HG03354 (cell line): ENCODE results near the gene TTC34.

Experiments used
- ATAC-seq: cut with Tn5 transposase; IDR thresholded peaks from one replicate; pipeline ENCODE4 v1.9.1; 2021; ENCODE audit warnings: mild to moderate bottlenecking; ENCODE audit not compliant: unreplicated experiment, poor library complexity, severe bottlenecking

The TTC34 gene

GRCh38 chr1:2611621-2612437 is 189.7 kb downstream of the TTC34 start:
- ATAC-seq, result no peak

- no peak for ATAC-seq
Measured at GRCh38 chr1:2611031-2611501, 190.4 kb downstream of the TTC34 start.

GRCh38 chr1:2610036-2610959 is 191.2 kb downstream of the TTC34 start:
- ATAC-seq, result no peak

- no peak for ATAC-seq
Measured at GRCh38 chr1:2609319-2610035, 192.0 kb downstream of the TTC34 start.

- ATAC-seq, result no peak
Measured at GRCh38 chr1:2607641-2608091, 193.8 kb downstream of the TTC34 start.

- ATAC-seq, result no peak
Measured at GRCh38 chr1:2606881-2607621, 194.4 kb downstream of the TTC34 start.

DNA sequence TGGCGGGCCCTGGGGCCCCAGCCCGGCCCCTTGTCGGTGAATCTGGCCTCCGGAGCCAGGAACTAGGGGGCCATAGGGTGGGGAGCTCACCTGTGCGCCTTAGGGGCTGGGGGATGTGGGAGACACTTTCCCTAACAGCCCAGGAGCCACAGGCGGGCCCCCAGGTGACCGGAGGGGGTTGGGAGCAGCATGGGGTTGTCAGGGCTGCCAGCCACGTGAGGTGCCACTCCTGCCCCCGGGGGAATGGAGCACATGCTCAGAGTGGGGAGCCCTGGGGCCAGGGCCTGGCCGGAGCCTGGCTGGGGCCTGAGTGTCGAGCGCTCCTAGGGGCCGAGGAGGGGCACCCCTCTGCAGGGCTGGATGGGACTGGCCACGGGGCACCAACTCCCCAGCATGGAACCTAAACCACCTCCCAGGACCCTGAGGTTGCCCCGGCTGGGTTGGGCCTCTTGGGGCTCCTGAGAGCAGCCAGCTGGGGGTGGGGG is 195.1 kb downstream of the TTC34 start:
- ATAC-seq, result no peak

DNA sequence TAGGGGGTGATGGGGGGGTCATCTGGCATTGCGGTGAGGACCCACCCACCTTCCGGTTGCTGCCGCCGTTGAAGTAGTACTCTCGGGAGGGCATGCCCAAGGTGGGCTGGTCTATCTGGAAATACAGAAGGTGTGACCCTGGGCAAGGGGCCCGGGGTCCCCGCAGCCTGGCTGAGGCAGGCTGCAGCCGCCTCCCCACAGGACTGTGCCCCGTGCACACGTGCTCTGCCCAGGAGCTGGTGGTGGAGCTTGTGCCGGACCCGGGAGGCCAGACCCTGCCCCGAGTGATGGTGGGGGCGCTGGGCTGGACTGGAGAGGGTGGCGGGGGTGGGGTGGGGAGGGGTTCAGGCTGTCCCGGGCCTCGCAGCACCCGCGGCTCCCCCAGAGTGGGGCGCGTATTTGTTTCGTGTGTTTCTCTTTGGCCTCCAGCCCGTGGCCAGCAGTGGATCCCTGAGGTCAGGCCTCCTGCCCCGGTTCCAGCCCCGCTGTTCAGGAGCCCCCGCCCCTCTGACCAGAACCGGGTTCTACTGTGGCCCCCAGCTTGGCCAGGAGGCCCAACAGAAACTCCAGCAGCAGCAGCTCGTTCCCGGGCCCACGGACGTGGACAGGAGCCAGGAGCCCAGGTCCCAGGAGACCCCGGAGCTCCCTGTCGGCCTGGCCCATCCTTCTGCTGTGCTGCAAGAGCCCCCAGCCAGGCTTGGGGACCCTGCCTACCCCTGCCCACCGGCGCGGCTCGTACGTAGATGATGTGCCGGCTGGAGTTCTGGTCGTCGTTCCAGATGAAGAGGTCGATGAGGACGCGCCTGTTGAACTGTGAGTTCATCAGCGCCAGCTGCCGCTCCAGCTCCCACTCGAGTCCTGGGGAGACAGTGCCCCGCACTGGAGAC is 195.7 kb downstream of the TTC34 start:
- no peak for ATAC-seq

GRCh38 chr1:2604844-2605508 is 196.5 kb downstream of the TTC34 start:
- no peak for ATAC-seq

DNA sequence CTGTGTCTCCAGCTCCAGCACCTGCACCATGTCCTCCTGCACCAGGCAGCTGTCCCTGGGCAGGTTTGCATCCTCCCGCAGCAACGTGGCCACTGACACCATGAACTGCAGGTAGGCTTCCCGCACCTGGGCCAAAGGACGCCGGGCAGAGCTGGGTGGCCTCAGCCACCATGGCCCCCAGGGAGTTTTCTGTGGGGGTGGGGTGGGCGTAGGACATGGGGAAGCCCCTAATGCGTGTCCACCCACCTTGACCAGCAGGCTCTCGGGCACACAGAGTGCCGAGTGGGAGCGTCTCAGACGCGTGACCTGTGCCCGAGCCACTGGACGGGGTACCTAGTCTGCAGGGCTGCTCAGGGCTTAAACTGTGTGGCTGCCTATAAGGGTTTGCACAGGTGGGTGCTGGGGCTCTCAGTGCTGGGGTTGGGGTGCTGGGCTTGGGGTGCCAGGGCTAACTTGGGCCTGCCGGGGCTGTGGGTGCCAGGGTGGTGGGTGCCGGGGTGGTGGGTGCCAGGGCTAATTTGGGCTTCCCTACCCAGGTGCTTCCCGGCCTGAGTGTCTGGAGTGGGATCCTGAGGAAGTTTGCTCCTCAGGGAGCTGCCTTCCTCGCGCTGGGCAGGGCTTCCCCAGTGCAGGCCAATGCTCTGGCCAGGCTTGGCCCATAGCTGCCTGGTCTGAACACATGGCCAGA is 197.2 kb downstream of the TTC34 start:
- no peak for ATAC-seq

DNA sequence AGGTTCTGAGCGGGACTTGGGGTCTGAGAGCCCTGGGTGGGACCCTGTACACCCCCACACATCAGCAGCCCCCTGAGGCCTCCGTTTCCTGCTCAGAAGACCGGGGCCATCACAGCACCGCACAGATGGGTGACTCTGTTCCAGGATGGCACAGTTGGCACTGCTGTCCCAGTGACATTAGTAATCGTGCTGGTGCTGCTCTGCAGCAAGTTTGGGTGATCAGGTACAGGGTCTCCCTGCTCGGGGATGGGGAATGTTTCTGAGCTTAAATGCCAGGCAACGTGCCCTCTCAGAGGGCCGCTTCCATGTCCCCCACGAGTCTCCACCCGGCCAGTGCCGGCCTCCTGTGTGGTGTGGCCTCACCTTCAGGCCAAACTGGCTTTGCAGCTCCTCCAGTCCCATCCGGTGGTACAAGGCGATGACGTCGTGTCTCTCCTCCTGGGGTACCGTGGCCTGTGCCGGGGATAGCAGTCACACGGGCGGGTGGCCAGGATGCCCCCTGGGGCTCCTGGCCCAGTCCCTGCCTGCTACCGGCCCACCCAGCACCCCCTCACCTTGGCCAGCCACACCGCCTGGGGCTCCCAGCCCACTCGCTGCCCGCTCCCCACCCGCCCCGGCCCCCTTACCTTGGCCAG is 197.9 kb downstream of the TTC34 start:
- ATAC-seq, result no peak

- no peak for ATAC-seq
Measured at GRCh38 chr1:2602866-2603520, 198.5 kb downstream of the TTC34 start.

GRCh38 chr1:2602311-2602835 is 199.1 kb downstream of the TTC34 start:
- no peak for ATAC-seq

GRCh38 chr1:2601721-2602303 is 199.7 kb downstream of the TTC34 start:
- ATAC-seq, result no peak

GRCh38 chr1:2598329-2598931 is 203.1 kb downstream of the TTC34 start:
- ATAC-seq, result no peak
